Caki2 (cell line): Measurements from ENCODE around the gene ATG10. TPM values are rescaled to one million over a fixed set of nuclear protein-coding genes. Genes with fewer than 3 reads are reported as not detected.

ENCODE experiments used
- DNase-seq: peaks from one replicate; pipeline ENCODE4 v3.0.0-alpha.2; 2015; ENCODE audit warnings: low read depth
- in situ Hi-C: cut with HindIII; loops from 2 replicates; pipeline ENCODE4 v1.10.0; 2016; ENCODE audit warnings: low sequenced_read_pairs, low pct_unique_long_range_greater_than_20kb, mixed read lengths
- total RNA-seq: library from RNA; depleted of rRNA; stranded (reverse); fragments of >200 nt; shearing (Covaris generic); gene quantifications from 2 replicates; pipeline ENCODE4 v1.2.3, GENCODE V29; 2014; ENCODE audit warnings: low replicate concordance

The ATG10 gene
- total RNA-seq, 1 experiment from 2014 or later: 26.8 TPM

DNA sequence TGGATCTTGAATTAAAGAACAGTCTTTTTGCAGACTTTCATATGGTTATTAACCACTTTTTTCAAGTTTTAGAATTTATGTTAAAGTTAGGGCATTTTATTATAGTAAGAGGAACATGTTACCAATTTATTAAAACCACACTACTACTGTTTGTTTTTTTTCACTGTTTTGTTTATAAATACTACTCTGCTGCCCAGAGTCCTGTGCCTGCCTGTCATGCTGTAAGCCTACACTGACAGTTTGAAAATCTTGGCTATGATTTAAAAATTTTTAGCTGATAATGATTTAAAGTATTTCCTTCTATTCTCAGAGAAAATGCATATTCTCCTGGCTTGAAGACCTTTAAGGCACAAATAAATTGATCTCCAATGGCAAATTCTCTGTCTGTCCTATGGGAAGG lies 177.6 kb downstream of the ATG10 start:
- in situ Hi-C loops: no loop called here
- DNase-seq: no peak

DNA sequence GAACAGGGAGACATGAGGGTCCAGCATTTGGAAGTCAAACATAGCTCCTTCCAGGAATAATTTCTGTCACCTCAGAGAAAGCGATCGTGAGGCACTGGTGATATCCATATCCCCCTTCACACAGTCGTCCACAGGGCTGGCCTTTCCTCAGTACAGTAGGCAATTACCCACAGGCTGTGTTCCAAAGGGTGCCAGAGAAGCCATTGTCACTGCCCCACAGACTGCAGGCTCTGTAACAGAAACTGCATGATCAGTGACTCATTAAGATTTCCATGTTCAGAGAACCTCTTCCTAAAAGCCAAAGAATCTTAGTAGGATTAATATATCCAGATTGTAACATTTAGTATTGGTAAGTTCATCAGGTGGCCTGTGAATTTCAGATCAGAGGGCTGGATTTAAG lies 178.7 kb downstream of the ATG10 start:
- no peak for DNase-seq
- in situ Hi-C loops: no loop called here

DNA sequence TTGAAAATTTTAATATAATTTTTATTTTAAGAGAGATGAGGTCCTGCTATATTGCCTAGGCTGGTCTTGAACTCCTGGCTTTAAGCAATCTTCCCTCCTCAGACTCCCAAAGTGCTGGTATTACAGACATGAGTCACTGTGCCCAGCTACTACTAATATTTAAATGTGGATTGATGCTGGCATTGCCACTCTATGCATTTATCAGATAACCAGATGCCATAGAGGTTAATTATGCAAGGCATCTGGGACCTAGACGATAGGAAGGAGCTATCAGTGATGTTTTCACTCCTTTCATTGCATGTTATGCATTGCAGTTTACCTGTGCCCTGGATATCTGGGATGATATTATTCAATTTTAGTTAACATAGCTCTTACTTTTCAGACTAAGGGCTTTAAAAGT lies 179.4 kb downstream of the ATG10 start:
- in situ Hi-C loops: no loop called here
- no peak for DNase-seq

DNA sequence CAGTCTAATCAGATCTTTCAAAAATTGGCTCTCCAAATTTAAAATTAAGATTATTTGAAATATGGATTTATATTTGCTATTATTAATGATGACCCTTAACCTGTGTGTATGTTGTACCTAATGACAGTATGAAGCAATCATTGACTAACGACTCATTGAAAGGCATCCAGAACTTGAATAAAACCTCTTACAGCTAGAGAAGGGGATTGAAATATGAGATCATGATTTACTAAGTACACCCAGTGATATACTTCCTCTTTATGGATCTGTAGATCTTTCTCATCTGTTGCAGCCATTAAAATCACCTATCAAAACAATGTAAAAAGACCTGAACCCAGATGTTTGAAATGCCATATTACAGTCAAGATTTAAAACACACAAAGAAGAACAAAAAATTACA lies 179.8 kb downstream of the ATG10 start:
- in situ Hi-C loops: no loop called here
- DNase-seq: no peak

DNA sequence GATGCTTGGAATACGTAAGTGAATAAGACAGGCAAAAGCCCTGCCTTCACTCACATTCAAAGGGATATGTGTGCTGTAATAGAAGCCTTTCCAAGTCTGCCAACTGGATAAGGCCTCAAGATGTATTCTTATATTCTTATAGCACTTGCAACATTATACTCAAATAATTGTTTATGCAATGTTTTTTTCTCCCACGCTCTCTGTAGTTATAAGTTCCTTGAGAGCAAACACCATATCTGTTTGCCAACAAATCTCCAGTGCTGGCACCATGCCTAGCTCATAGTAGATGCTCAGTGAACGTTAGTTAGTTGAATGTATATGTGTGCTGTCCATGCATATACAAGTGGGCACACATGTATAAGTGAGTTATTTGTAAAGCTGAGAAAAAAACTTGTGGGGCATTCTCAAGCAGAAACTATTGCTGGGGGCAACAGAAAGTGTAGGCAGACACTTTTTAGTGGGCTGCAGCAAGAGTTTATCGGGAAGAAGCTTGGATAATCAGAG lies 181.2 kb downstream of the ATG10 start:
- in situ Hi-C loops: no loop called here
- DNase-seq: no peak

DNA sequence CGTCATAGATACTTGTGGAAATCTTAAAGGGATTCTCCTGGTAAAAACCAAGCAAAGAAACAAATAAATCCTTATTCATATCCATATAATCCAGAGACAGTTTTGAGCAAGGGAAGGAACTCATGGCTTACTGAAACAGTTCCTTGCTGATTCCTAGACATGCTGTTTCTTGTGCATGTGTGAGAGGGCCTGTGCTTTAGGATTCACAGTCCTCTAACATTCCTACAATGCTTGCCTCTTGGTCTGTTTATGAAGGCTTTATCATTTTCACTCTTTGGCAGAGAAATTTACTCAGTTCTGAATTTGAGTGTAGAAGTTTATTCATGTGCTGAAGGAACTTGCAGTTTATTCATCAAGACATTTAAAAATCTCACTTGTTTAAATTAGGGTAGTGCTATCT lies 183.0 kb downstream of the ATG10 start:
- DNase-seq: no peak
- in situ Hi-C loops: no loop called here

DNA sequence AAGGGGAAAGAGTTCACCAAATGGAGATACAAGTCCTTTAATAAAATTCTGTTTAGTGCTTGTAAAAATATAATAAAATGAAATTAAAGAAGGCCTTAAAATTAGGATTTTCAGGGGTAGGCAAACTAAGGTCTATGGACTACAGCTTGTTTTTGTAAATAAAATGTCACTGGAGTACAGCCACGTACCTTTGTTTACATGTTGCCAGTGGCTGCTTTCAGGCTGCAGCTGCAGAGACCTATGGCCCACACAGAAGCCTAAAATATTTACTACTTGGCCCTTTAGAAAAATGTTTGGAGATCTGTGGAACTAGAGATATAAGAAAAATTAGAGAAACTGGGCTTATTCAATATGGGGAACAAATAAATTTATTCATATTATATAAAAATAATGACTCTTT lies 183.5 kb downstream of the ATG10 start:
- DNase-seq: no peak
- in situ Hi-C loops: no loop called here

DNA sequence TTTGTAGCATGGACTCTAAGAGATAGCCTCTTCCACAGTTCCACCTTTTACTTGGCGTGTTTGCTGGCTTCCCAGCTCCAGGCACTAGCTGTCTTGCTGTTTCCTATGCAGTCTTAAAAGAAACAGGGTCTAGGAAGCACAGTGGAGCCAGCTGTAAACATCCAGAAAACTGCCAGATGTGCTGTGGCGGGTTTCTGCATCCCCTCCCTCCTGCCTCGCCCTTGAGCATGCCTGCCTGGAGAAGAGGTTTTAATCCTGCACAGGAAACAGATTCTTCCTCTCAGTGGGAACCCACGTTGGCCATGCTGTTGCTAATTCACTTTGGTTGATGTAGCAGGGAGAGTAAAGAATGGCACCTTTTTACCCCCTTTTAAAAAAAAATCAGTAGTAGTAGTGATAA lies 185.1 kb downstream of the ATG10 start:
- no peak for DNase-seq
- in situ Hi-C loops: no loop called here

DNA sequence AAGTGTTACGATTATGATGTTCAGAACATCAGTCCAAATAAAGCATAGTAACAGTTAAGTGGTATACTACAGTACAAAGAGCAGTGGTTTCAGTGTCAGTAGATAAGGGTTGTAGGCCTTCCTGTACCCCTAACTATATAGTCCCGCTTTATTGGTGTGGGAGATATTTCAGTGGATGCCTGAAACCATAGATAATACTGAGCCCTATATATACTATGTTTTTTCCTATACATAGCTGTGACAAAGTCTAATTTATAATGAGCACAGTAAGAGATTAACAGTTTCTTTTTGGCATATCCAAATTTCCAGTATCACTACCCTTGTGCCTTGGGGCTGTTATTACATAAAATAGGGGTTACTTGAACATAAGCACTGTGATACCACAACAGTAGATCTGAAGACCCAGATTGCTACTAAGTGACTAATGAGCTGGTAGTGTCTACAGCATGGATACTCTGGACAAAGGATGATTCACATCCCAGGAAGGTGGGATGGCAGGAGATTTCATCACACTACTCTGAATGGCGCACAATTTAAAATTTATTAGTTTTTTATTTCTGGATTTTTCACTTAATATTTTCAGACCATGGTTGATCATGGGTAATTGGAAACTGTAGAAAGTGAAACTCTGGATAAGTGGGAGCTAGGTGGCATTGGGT lies 187.1 kb downstream of the ATG10 start:
- in situ Hi-C loops: no loop called here
- no peak for DNase-seq

DNA sequence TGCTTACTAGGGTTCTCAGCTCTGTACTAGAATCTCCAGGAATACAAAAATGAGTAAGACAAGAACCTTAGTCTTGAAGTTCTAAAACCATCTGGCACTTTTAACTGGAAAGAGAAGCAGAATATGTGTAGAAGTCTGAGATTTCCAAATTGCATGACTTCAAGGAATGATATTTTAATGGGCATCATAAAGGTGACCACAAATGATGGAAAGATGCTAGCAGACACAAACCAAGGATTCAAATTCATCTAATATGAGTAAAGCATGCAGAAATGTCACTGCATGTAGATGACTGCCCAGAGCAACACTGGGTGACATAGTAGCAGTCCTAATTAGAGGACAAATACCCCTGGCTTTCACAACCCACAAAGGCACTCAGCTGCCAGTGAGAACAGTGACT lies 189.1 kb downstream of the ATG10 start:
- no peak for DNase-seq
- in situ Hi-C loops: no loop called here

DNA sequence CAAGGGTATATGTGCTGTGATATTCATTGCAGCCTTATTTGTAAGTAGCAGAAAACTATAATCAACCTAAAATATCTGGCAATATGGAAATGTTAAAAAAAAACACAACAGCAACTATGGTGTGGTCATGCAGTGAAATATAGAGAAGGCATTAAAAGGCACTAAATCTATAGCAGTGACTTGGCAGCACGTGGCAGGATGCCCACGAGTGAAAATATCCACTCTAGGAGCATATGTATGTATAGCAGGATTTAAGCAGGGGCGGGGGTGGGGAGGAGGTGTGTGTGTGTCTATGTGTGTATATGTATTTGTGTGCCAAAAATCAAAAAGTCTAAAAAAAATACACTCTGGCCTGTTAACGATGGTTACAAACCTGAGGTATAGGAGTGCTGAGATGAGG lies 190.8 kb downstream of the ATG10 start:
- in situ Hi-C loops: no loop called here
- DNase-seq: no peak

DNA sequence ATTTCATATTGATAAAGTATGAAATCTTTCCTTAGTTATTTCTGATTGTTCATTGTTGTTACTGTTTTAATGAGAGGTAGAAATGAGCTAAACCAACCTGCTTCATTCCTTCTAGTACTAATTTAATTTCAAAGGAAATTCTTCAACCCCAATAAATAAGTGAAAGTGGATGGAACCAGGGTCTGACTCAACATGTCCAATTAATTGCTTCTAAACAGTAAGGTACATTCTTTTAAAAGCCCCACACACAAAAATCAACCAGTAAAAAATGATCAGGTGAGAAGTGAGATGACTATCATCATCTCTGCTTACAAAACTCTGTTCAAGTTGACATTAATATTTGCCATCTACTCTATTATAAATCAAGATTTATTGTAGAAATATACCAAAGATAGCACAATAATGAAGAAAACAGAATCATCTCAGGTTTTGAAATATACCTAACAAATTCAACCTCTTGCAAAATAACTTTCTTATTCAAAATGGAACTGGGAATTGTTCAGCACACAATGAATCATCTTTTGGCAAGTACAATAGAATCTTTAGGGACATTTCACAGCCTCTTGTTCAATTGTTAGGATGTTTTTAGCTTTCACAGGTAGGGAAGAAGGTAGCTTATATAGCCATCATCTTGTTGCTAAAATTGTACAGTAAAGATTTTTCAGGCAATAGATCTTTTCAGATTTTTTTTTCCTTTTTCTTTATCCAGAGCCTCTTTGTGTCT lies 191.8 kb downstream of the ATG10 start:
- no peak for DNase-seq
- in situ Hi-C loops: no loop called here

DNA sequence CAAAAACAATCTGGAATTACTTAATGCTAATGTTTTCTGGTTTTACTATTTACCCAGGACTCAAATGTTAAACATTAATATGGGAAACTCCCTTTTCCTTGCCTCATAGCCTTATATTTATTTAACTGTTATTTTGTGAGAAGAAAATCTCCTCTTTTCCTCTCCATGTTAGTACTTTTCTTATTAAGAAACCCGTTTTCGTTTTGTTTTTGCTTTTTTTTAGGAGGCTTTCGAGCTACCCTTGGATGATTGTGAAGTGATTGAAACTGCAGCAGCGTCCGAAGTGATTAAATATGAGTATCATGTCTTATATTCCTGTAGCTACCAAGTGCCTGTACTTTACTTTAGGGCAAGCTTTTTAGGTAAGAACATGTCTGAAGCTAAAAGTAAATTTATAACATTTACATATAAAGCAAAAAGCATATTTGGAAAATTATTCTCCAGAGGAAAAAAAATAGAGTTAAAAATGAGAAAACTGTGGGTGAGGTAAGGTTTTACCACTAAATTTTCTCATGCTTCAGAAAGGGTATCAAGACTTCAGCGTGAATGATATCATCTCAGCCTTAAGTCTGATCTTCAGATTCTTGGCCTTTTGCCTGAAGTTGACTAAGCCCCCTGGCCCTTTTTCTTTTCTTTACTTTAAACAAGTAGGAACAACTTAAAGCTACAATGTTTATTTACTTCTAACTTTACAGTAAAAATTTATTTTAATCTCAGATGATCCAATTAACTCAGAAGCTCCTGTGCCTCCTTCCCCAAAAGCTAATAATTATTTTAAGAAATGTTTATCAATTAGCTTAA lies 192.6 kb downstream of the ATG10 start:
- peak; percentile 66 for DNase-seq
- in situ Hi-C loops: no loop called here

DNA sequence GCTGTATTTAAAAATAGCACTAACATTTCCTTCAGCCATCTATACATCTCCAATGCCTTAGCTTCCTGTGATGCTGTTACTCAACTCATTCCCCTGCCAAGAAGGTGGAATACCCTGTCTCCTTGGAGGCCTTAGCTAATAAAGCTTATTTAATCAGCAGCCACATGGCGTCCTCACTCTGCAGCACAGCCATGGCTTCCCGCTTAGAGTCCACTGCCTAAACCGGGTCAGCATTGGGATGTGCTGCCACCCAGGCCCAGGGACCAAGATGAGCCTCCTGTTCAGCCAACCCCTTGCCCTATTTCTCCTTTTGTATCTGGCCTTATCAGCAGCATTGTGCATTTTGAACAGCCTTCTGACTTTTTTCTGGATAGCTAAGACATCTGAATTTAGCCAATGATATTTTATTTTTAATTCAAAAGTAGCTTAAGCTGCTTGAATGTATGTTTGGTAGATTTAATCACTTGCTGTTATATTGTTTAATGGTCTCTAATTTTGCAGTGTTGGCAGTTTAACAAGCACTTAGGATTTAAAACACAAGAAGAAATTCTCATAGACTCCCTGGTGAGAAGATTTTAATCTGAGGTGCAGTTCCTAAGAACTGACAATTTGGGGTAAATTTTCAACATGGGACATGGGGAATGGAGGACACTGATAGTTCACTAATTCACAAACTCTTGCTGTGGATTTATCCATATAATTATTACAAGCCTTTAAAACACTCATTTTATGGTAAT lies 193.3 kb downstream of the ATG10 start:
- in situ Hi-C loops: no loop called here
- DNase-seq: peak; percentile 38

DNA sequence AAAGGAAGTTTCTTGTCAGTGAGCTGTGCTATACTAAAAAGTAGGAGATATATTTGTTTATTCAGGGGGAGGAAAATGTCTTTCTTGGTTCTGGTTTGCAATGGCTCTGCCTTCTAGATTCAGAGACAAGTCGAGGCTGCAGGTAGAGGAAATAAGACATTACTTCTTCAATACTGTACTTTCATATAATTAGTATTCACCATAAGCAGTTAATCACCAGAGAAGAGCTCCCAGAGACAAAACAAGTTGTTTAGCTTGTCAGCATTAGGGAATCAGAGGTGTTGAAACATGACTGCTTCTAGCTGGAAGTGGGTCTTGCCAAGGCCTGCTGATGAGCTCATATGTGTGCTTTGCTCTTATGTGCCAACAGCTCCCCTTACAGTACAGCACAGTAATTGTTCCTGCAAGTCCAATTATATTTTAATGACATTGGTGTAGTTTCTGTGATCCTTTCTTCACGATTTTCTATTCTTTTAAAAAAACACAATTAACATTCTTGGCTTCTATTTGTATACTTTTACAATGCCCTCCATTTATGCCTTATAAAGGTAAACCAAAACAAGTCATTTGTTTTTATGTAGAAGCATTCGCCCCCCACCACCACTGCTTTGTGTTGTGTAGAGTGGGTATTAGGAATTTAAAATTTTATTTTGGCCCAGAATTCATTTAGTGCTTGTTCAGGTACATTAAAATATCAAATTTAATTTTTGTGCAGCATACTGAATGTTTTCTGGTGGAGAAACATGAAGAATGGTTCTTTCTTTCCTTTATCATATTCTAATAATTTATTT lies 194.1 kb downstream of the ATG10 start:
- in situ Hi-C loops: no loop called here
- DNase-seq: peak; percentile 61

DNA sequence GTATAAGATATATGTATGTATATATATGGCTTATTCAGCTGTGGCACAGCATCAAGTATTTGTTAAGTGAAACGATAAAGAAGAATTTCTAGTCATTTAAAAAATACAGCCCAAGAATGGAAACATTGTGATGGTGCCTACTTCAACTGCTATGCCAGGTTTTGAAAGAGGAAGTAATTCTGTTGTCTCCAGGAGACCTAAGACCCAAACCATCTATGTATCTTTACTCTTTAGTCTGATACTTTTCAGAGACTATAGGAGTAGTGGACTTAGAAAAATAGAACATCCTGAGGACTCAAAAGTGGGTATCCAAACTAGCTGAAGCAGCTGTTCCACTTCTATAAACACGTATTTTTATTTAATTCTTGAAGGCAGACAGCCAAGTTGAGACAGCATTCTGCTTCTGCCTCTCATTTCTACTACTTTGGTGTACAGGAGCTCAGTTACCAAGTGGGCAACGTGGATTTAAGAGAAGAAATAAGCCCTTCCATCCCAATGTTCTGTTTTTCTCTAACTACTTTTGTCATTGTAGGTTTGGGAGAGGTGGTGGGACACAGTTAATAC lies 195.6 kb downstream of the ATG10 start:
- in situ Hi-C loops: no loop called here
- DNase-seq: no peak

DNA sequence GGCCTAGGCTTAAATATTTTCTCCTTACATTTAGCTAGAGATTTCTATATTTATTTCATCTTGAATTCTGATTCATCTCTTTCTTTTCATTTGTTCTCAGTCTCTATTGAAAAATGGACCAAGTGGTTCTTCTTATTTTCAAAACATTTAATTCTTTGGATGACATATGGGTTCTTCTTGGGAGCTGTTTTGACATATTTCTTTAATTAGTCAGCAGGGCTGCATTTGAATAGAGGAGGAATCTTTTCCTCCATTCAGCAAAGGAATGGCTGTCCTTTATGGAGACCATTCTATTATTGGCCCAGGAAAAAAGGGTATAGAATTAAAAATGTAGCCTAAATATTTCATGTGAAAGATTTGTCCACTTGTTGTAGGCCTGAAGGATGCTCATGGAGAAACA lies 196.5 kb downstream of the ATG10 start:
- DNase-seq: no peak
- in situ Hi-C loops: no loop called here

DNA sequence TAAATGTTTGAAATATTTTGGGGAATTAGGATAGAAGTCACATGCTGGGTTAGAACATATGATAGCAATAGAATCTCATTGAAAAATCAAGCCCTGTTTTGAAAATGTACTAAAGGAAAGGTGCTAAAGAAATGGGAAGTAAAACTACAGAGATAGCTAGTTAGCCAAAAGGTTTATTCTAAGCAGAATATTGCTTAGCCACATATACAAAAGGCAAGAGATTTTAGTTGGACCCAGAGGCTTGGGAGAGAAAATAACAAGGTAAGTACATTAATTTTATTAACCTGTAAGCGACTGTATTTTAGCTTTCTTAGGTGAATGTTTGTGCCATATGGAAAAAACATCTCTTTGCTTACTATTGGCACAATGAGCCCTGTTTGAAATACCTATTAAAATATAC lies 198.1 kb downstream of the ATG10 start:
- no peak for DNase-seq
- in situ Hi-C loops: no loop called here
